B cell (primary cell): ENCODE data around the gene BST1. TPM values are rescaled to one million over a fixed set of nuclear protein-coding genes. Genes with fewer than 3 reads are reported as not detected.

ENCODE experiments used
- ATAC-seq: fragments of 200-7000 bp; cut with Tn5 transposase; one replicate; pipeline ENCODE4 v1.10.0; 2021; ENCODE audit warnings: low read depth, mild to moderate bottlenecking, moderate number of reproducible peaks, moderate library complexity
- CTCF ChIA-PET: fragments of 350-600 bp; sonication (Branson Sonifier 250); formaldehyde crosslinking; loops from one replicate; lab custom pipeline; 2021; ENCODE audit warnings: antibody characterized with exemption, inconsistent platforms; lab: Charles Lee
- POLR2A ChIA-PET: fragments of 350-600 bp; sonication (Branson Sonifier 250); formaldehyde crosslinking; loops from one replicate; lab custom pipeline; 2021; ENCODE audit warnings: antibody characterized with exemption; lab: Charles Lee
- DNase-seq: peaks from one replicate; pipeline ENCODE4 v3.0.0; 2013
- H2AFZ ChIP-seq: 2 replicates; pipeline ENCODE4 v1.6.1; 2012; ENCODE audit warnings: mild to moderate bottlenecking, low read depth, low read length; ENCODE audit not compliant: insufficient read depth, poor library complexity, severe bottlenecking
- H3K27ac ChIP-seq, 2 donors: 1 replicate in 1 of 2; 2 replicates in 1 of 2; pipeline ENCODE4 v1.5.1; 2012 to 2013; ENCODE audit warnings: low read length in 2 of 2, mild to moderate bottlenecking in 2 of 2, moderate library complexity in 1 of 2
- H3K27me3 ChIP-seq, 4 experiments: fragments of 200-600 bp in 1 of 4; sonication (generic) in 1 of 4; replicated peaks in 1 of 4; 1 replicate in 2 of 4; 2 replicates in 2 of 4; pipeline versions ENCODE4 v1.6.1 to v1.7.0; 2013 to 2016; ENCODE audit warnings: low read length in 3 of 4, mild to moderate bottlenecking in 2 of 4, mixed read lengths in 1 of 4, moderate library complexity in 1 of 4; ENCODE audit not compliant: insufficient read depth in 4 of 4, control insufficient read depth in 3 of 4; ENCODE audit errors: control extremely low read depth in 1 of 4
- H3K36me3 ChIP-seq, 2 experiments: replicated peaks in 1 of 2; 1 replicate in 1 of 2; 2 replicates in 1 of 2; pipeline versions ENCODE4 v1.6.1 to v1.7.1; 2013; ENCODE audit warnings: low read length in 1 of 2; ENCODE audit not compliant: insufficient read depth in 2 of 2, control insufficient read depth in 1 of 2; ENCODE audit errors: control extremely low read depth in 1 of 2, extremely low read depth in 1 of 2
- H3K4me1 ChIP-seq, 2 donors: fragments of 200-600 bp in 1 of 2; sonication (generic) in 1 of 2; 1 replicate in 1 of 2; 2 replicates in 1 of 2; pipeline versions ENCODE4 v1.5.1 to v1.6.1; 2013 to 2017; ENCODE audit warnings: low read length in 2 of 2; ENCODE audit not compliant: control insufficient read depth in 2 of 2, insufficient read depth in 2 of 2
- H3K4me2 ChIP-seq: replicated peaks from 2 replicates; pipeline ENCODE3; 2012; ENCODE audit warnings: mild to moderate bottlenecking, low read depth, low read length; ENCODE audit not compliant: poor library complexity, severe bottlenecking
- H3K4me3 ChIP-seq, 5 experiments: fragments of 200-600 bp in 1 of 5; sonication (generic) in 1 of 5; 1 replicate in 3 of 5; 2 replicates in 2 of 5; pipeline versions ENCODE4 v1.5.1 to v1.7.0; 2011 to 2016; ENCODE audit warnings: low read length in 4 of 5, mild to moderate bottlenecking in 4 of 5, low read depth in 2 of 5, control low read depth in 1 of 5, moderate library complexity in 1 of 5; ENCODE audit not compliant: insufficient read depth in 1 of 5; ENCODE audit errors: control extremely low read depth in 1 of 5, extremely low read depth in 1 of 5
- H3K79me2 ChIP-seq: fragments of 200-600 bp; sonication (generic); one replicate; pipeline ENCODE4 v1.6.0; 2016; ENCODE audit warnings: low read length; ENCODE audit not compliant: control insufficient read depth, insufficient read depth
- H3K9ac ChIP-seq: fragments of 200-600 bp; sonication (generic); 2 replicates; pipeline ENCODE4 v1.6.1; 2017; ENCODE audit warnings: mild to moderate bottlenecking, low read length, moderate library complexity
- H3K9me3 ChIP-seq, 3 donors: one replicate each; pipeline versions ENCODE4 v1.6.1 to v1.7.1; 2013; ENCODE audit warnings: low read length in 2 of 3; ENCODE audit not compliant: control insufficient read depth in 2 of 3, insufficient read depth in 1 of 3; ENCODE audit errors: control extremely low read depth in 1 of 3
- H4K20me1 ChIP-seq: 2 replicates; pipeline ENCODE4 v1.6.0; 2012; ENCODE audit warnings: mild to moderate bottlenecking, low read length; ENCODE audit not compliant: insufficient read depth, control insufficient read depth, poor library complexity, severe bottlenecking
- H3K27ac Mint-ChIP-seq: one replicate; pipeline ENCODE4 v1.8.0; 2021; ENCODE audit warnings: mixed read lengths
- H3K27me3 Mint-ChIP-seq: one replicate; pipeline ENCODE4 v1.8.0; 2021; ENCODE audit warnings: mixed read lengths
- H3K4me1 Mint-ChIP-seq: one replicate; pipeline ENCODE4 v1.8.0; 2021; ENCODE audit warnings: mixed read lengths
- H3K4me3 Mint-ChIP-seq: one replicate; pipeline ENCODE4 v1.8.0; 2021; ENCODE audit warnings: mixed read lengths
- H3K9me3 Mint-ChIP-seq: one replicate; pipeline ENCODE4 v1.8.0; 2022; ENCODE audit warnings: mixed read lengths; ENCODE audit not compliant: insufficient read depth
- EZH2 ChIP-seq: IDR thresholded peaks from 2 replicates; pipeline ENCODE4 v1.6.1; 2012; ENCODE audit warnings: borderline replicate concordance, low read depth, mild to moderate bottlenecking, moderate library complexity, low read length; ENCODE audit not compliant: insufficient read depth, poor library complexity, severe bottlenecking
- WGBS: methylation state at CpG from one replicate; pipeline ENCODE4 v1.1.5; 2013; ENCODE audit warnings: missing lambda C conversion rate; ENCODE audit not compliant: insufficient coverage; 5-methylcytosine and 5-hydroxymethylcytosine counted together
- intact Hi-C: fragments of 100-400 bp; cut with micrococcal nuclease; formaldehyde crosslinking; loops from one replicate; pipeline ENCODE4 v1.10.0; 2022
- polyA plus RNA-seq: library from polyadenylated mRNA; depleted of rRNA; stranded (reverse); fragments of >200 nt; gene quantifications from 2 replicates; pipeline ENCODE4 v1.2.3, GENCODE V29; 2012
- total RNA-seq, 2 donors: library from RNA; stranded (reverse); fragments of 120-200 nt in 1 of 2; gene quantifications; 1 replicate in 1 of 2; 2 replicates in 1 of 2; pipeline versions ENCODE4 v1.2.3 to v1.2.4, GENCODE V29; 2013 to 2022
- TF ChIP-seq, protein P1 (sequence below): fragments of 200-600 bp; IDR thresholded peaks from one replicate; pipeline ENCODE4 v1.8.0; 2022; ENCODE audit warnings: antibody characterized with exemption, mild to moderate bottlenecking

Gene BST1
- total and polyA plus RNA-seq, 2 donors (not counting 1 experiment from before 2014, with no cell fraction given), result 0.32 to 1.00 TPM

DNA sequence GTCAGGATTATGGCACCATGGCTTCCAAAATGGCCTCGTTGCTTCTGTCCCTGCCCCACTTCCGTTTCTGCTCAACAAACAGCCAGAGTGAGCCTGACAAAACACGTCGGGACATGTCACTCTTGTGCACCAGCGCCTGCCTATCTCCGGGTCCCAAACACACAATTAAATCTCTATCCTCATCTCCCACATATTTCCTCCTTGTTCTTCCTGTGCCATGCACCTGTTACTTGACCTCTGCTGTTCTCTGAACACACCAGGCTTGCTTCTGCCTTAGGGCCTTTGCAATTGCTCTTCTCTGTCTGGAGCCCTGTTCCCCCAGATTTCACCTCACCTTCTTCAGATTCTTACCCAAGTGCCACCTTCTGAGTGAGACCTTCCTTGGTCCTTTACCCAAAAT is 62.5 kb downstream of the BST1 start:
- ChIA-PET POLR2A (no interaction called here), CTCF (interaction anchor here (2.2 kb wide), 1 partner anchor 9 kb away, joined by 9 read pairs; no protein-coding TSS in a partner anchor)
- Histone ChIP-seq H3K27ac (no peak overlapping the region), H2AFZ (peak overlapping the region; percentile 26), H3K79me2 (no peaks in the 10 kb centered on the region), H4K20me1 (no peaks in the 10 kb centered on the region), H3K36me3 (no peaks in the 10 kb centered on the region), H3K4me3 (no peak overlapping the region), H3K27me3 (no peaks in the 10 kb centered on the region), H3K9me3 (peaks cover 0 to 1% (median 0%) of the 10 kb centered on the region in 3 donors), H3K9ac (no peak overlapping the region), H3K4me2 (no peak overlapping the region), H3K4me1 (peaks cover 17 to 21% of the 10 kb centered on the region in 2 donors)
- WGBS, result 21% methylated on average over 6 of the region's 6 CpGs
- no peak for DNase-seq
- no peak for ATAC-seq
- Mint-ChIP-seq H3K4me1 (peaks cover 16% of the 10 kb centered on the region), H3K9me3 (no peaks in the 10 kb centered on the region), H3K4me3 (no peak overlapping the region), H3K27ac (no peak overlapping the region), H3K27me3 (no peaks in the 10 kb centered on the region)
- intact Hi-C loops, result no loop called here
- TF ChIP-seq, protein P1, sequence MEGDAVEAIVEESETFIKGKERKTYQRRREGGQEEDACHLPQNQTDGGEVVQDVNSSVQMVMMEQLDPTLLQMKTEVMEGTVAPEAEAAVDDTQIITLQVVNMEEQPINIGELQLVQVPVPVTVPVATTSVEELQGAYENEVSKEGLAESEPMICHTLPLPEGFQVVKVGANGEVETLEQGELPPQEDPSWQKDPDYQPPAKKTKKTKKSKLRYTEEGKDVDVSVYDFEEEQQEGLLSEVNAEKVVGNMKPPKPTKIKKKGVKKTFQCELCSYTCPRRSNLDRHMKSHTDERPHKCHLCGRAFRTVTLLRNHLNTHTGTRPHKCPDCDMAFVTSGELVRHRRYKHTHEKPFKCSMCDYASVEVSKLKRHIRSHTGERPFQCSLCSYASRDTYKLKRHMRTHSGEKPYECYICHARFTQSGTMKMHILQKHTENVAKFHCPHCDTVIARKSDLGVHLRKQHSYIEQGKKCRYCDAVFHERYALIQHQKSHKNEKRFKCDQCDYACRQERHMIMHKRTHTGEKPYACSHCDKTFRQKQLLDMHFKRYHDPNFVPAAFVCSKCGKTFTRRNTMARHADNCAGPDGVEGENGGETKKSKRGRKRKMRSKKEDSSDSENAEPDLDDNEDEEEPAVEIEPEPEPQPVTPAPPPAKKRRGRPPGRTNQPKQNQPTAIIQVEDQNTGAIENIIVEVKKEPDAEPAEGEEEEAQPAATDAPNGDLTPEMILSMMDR, result no peak
- no peak for TF ChIP-seq EZH2

DNA sequence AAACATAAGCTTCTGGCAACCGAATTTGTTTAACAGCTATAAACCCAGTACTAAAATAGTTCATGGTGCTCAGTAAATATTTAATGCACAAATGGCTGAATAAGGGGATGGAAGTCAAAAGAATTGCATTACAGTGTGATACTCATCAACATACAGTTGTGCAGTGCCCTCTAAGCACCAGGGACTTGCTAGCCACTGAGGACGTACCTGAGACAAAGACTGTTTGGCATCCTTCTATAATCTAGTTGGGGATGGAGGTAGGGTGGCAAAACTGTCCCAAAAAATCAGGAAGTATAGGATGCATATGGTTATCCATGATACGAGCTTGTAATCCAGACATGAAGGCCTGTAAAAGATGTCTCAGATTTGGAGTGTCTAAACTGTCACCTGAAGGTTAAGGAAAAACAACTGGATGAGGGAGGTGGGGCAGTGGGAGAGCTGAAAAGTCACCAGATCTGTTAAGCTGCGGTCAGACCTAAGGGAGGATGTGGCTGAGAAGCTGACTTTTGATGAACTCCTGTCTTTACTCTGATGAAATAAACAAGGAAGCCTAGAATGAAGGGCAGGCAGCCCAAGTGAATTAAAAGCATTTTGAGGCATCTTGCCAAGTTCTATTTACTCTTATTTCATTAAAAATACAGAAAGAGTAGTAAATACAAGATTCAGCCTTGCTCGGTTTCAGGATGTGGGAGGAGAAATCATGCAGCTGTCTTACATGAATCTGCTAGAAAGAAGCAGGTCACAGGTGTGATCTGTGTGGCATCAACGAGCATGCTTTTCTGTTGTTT is 63.2 kb downstream of the BST1 start:
- H3K4me3 Mint-ChIP-seq, result no peak overlapping the region
- Histone ChIP-seq H3K4me2 (peak overlapping the region; percentile 31), H3K4me3 (no peak overlapping the region), H3K27me3 (no peaks in the 10 kb centered on the region), H3K36me3 (no peaks in the 10 kb centered on the region), H3K9ac (no peak overlapping the region), H3K9me3 (peaks cover 0 to 1% (median 0%) of the 10 kb centered on the region in 3 donors), H3K4me1 (peaks cover 17 to 21% of the 10 kb centered on the region in 2 donors), H2AFZ (peak overlapping the region; percentile 26), H3K27ac (peak overlapping the region in 1 of 2 donors; percentile 17), H4K20me1 (no peaks in the 10 kb centered on the region), H3K79me2 (no peaks in the 10 kb centered on the region)
- ChIA-PET CTCF (interaction anchor here (0.6 to 2.2 kb wide), 3 partner anchors 9 to 156 kb away, joined by 3 to 9 read pairs (median 4); no protein-coding TSS in a partner anchor), POLR2A (no interaction called here)
- H3K27me3 Mint-ChIP-seq, result no peaks in the 10 kb centered on the region
- no peaks in the 10 kb centered on the region for H3K9me3 Mint-ChIP-seq
- TF ChIP-seq EZH2, result no peak
- TF ChIP-seq, protein P1, result no peak
- H3K27ac Mint-ChIP-seq, result peak overlapping the region; percentile 23
- H3K4me1 Mint-ChIP-seq, result peaks cover 16% of the 10 kb centered on the region
- WGBS, result 3% methylated on average over 3 of the region's 6 CpGs
- intact Hi-C loops, result no loop called here
- DNase-seq (no peak), ATAC-seq (peak; percentile 45)
